HL-60/S4 treated with phorbol 12-myristate 13-acetate at 8.2 ng/mL for 4 days and 3 days (cell line): ENCODE results near the gene KIT.

Experiments
- in situ Hi-C: fragments of 300-500 bp; cut with MboI; formaldehyde crosslinking; loops from 2 replicates; pipeline ENCODE4 v1.15.0; 2022; ENCODE audit warnings: low sequenced_read_pairs

Gene KIT

GRCh38 chr4:54659749-54660535, 2.2 kb downstream of the KIT start:
- in situ Hi-C loops: no loop called here

GRCh38 chr4:54660591-54660990, 2.8 kb downstream of the KIT start:
- in situ Hi-C loops: no loop called here

- in situ Hi-C loops: no loop called here
These were observed 3.4 kb downstream of the KIT start for GRCh38 chr4:54661169-54661568.

- in situ Hi-C loops: no loop called here
These were observed 3.9 kb downstream of the KIT start for GRCh38 chr4:54661686-54662085.

- in situ Hi-C loops: no loop called here
These were observed 4.4 kb downstream of the KIT start for GRCh38 chr4:54662123-54662522.

- in situ Hi-C loops: no loop called here
These were observed 5.3 kb downstream of the KIT start for GRCh38 chr4:54662901-54663585.

GRCh38 chr4:54664400-54664799, 6.6 kb downstream of the KIT start:
- in situ Hi-C loops: no loop called here

- in situ Hi-C loops: no loop called here
These were observed 10.4 kb downstream of the KIT start for GRCh38 chr4:54668014-54668611.

- in situ Hi-C loops: no loop called here
These were observed 12.1 kb downstream of the KIT start for GRCh38 chr4:54669831-54670230.

- in situ Hi-C loops: loop anchor here (25.0 kb wide), 1 partner anchor 161 kb away; no protein-coding TSS in a partner anchor
These were observed 18.1 kb downstream of the KIT start for GRCh38 chr4:54675721-54676461.

- in situ Hi-C loops: loop anchor here (25.0 kb wide), 1 partner anchor 161 kb away; no protein-coding TSS in a partner anchor
These were observed 18.9 kb downstream of the KIT start for GRCh38 chr4:54676658-54677057.

GRCh38 chr4:54677416-54677815, 19.7 kb downstream of the KIT start:
- in situ Hi-C loops: loop anchor here (25.0 kb wide), 1 partner anchor 160 kb away; no protein-coding TSS in a partner anchor

GRCh38 chr4:54677853-54678650, 20.3 kb downstream of the KIT start:
- in situ Hi-C loops: loop anchor here (25.0 kb wide), 1 partner anchor 159 kb away; no protein-coding TSS in a partner anchor

GRCh38 chr4:54678826-54679225, 21.1 kb downstream of the KIT start:
- in situ Hi-C loops: loop anchor here (25.0 kb wide), 1 partner anchor 158 kb away; no protein-coding TSS in a partner anchor

GRCh38 chr4:54679813-54680212, 22.1 kb downstream of the KIT start:
- in situ Hi-C loops: loop anchor here (25.0 kb wide), 1 partner anchor 157 kb away; no protein-coding TSS in a partner anchor

- in situ Hi-C loops: loop anchor here (25.0 kb wide), 1 partner anchor 154 kb away; no protein-coding TSS in a partner anchor
These were observed 26.0 kb downstream of the KIT start for GRCh38 chr4:54683616-54684346.

- in situ Hi-C loops: loop anchor here (25.0 kb wide), 1 partner anchor 151 kb away; no protein-coding TSS in a partner anchor
These were observed 28.1 kb downstream of the KIT start for GRCh38 chr4:54685810-54686209.

GRCh38 chr4:54687887-54688841, 30.4 kb downstream of the KIT start:
- in situ Hi-C loops: loop anchor here (25.0 kb wide), 1 partner anchor 149 kb away; no protein-coding TSS in a partner anchor
